Kidney epithelial cell (primary cell): ENCODE data around the gene LRFN4. TPM values are rescaled to one million over a fixed set of nuclear protein-coding genes. Genes with fewer than 3 reads are reported as not detected.

Experiments
- DNase-seq: peaks from one replicate; pipeline ENCODE4 v3.0.0-alpha.2; 2010; ENCODE audit warnings: low read depth
- H3K27me3 ChIP-seq: 2 replicates; pipeline ENCODE4 v1.6.0; 2011; ENCODE audit warnings: low read length; ENCODE audit not compliant: control insufficient read depth, insufficient read depth
- H3K36me3 ChIP-seq: 2 replicates; pipeline ENCODE4 v1.5.1; 2011; ENCODE audit warnings: low read length; ENCODE audit not compliant: control insufficient read depth, insufficient read depth
- H3K4me3 ChIP-seq: 2 replicates; pipeline ENCODE4 v1.5.1; 2011; ENCODE audit warnings: low read depth, mild to moderate bottlenecking, control low read depth, low read length
- CTCF ChIP-seq: IDR thresholded peaks from 2 replicates; pipeline ENCODE4 v1.5.1; 2011; ENCODE audit warnings: mild to moderate bottlenecking, moderate library complexity, low read length, control low read depth, inconsistent platforms; ENCODE audit not compliant: insufficient read depth, poor library complexity, severe bottlenecking
- total RNA-seq: library from RNA; depleted of rRNA; stranded (reverse); fragments of >200 nt; gene quantifications from 2 replicates; pipeline ENCODE4 v1.2.3, GENCODE V29; 2015

Gene LRFN4
- total RNA-seq, 1 donor from 2014 or later: 53.5 TPM

- TF ChIP-seq CTCF: no peak
- Histone ChIP-seq H3K27me3 (no peaks in the 10 kb centered on the region), H3K36me3 (no peaks in the 10 kb centered on the region), H3K4me3 (no peak overlapping the region)
- no peak for DNase-seq
Measured at GRCh38 chr11:66884443-66884842, 27.6 kb downstream of the LRFN4 start.

GRCh38 chr11:66885469-66885868 lies 28.6 kb downstream of the LRFN4 start:
- no peak for TF ChIP-seq CTCF
- Histone ChIP-seq H3K4me3 (no peak overlapping the region), H3K27me3 (no peaks in the 10 kb centered on the region), H3K36me3 (no peaks in the 10 kb centered on the region)
- DNase-seq: no peak

- no peak for TF ChIP-seq CTCF
- Histone ChIP-seq H3K27me3 (no peaks in the 10 kb centered on the region), H3K36me3 (no peaks in the 10 kb centered on the region), H3K4me3 (no peak overlapping the region)
- no peak for DNase-seq
Measured at GRCh38 chr11:66885950-66886440, 29.1 kb downstream of the LRFN4 start.

GRCh38 chr11:66886671-66887221 lies 29.9 kb downstream of the LRFN4 start:
- no peak for TF ChIP-seq CTCF
- Histone ChIP-seq H3K36me3 (no peaks in the 10 kb centered on the region), H3K4me3 (no peak overlapping the region), H3K27me3 (no peaks in the 10 kb centered on the region)
- DNase-seq: no peak

- Histone ChIP-seq H3K27me3 (no peaks in the 10 kb centered on the region), H3K4me3 (no peak overlapping the region), H3K36me3 (no peaks in the 10 kb centered on the region)
- DNase-seq: no peak
- no peak for TF ChIP-seq CTCF
Measured at GRCh38 chr11:66887526-66887925, 30.7 kb downstream of the LRFN4 start.

- DNase-seq: no peak
- no peak overlapping the region for H3K4me3 ChIP-seq
- no peaks in the 10 kb centered on the region for H3K36me3 ChIP-seq
- no peak for TF ChIP-seq CTCF
- no peaks in the 10 kb centered on the region for H3K27me3 ChIP-seq
Measured at GRCh38 chr11:66888282-66888681, 31.4 kb downstream of the LRFN4 start.
